ENCODE data around the gene GIMAP5. TPM values are rescaled to one million over a fixed set of nuclear protein-coding genes. Genes with fewer than 3 reads are reported as not detected.

Gene GIMAP5
- total RNA-seq, 2 donors from 2014 or later: 106 to 142 TPM

Other genes with a start within 250 kb of the GIMAP5 start
- gene GIMAP7, start 222.5 kb upstream of the GIMAP5 start, total RNA-seq: 10 to 100 TPM; 39.7 to 43.1 TPM
- 100 to 1,000 TPM; 102 to 193 TPM for gene GIMAP4, start 170.0 kb upstream of the GIMAP5 start, total RNA-seq
- 10 to 100 TPM; 42.3 to 57.3 TPM for gene GIMAP6, start 105.0 kb upstream of the GIMAP5 start, total RNA-seq
- gene GIMAP2, start 51.7 kb upstream of the GIMAP5 start, total RNA-seq: 10 to 100 TPM; 29.1 to 44.9 TPM
- 1 to 10 TPM; 5.1 to 5.6 TPM for gene GIMAP1, start 20.8 kb upstream of the GIMAP5 start, total RNA-seq
- not detected for gene TMEM176B, start 62.9 kb downstream of the GIMAP5 start, total RNA-seq
- under 1 TPM in 1 of 2 donors, not detected in 1; 0.45 TPM for gene TMEM176A, start 63.4 kb downstream of the GIMAP5 start, total RNA-seq
- not detected for gene AOC1, start 115.1 kb downstream of the GIMAP5 start, total RNA-seq
- gene KCNH2, start 240.9 kb downstream of the GIMAP5 start, total RNA-seq: under 1 TPM; 0.32 to 0.77 TPM